Stomach (tissue), 9 donors: Measurements from ENCODE around the gene EPHB1. TPM values are rescaled to one million over a fixed set of nuclear protein-coding genes. Genes with fewer than 3 reads are reported as not detected.

Experiments
- DNase-seq, 2 donors: peaks; one replicate each; pipeline versions ENCODE4 v3.0.0 to v3.0.0-alpha.2; 2013 to 2019
- H3K27ac ChIP-seq, 5 donors: fragments of 200-600 bp in 4 of 5; sonication (generic) in 4 of 5; one replicate each; pipeline ENCODE4 v1.5.1; 2013 to 2019; ENCODE audit warnings: mild to moderate bottlenecking in 1 of 5, moderate library complexity in 1 of 5
- H3K27me3 ChIP-seq, 3 donors: fragments of 200-600 bp; sonication (generic); one replicate each; pipeline ENCODE4 v1.5.1; 2017 to 2019; ENCODE audit warnings: mixed run types in 1 of 3
- H3K36me3 ChIP-seq, 4 donors: fragments of 200-600 bp; sonication (generic); 1 replicate in 3 of 4; 2 replicates in 1 of 4; pipeline ENCODE4 v1.5.1; 2016 to 2019
- H3K4me1 ChIP-seq, 4 donors: fragments of 200-600 bp; sonication (generic); one replicate each; pipeline ENCODE4 v1.5.1; 2016 to 2019
- H3K4me3 ChIP-seq, 4 donors: fragments of 200-600 bp; sonication (generic) in 3 of 4; one replicate each; pipeline ENCODE4 v1.5.1; 2016 to 2019; ENCODE audit warnings: mild to moderate bottlenecking in 1 of 4
- H3K9me3 ChIP-seq, 4 donors: fragments of 200-600 bp; sonication (generic); one replicate each; pipeline ENCODE4 v1.5.1; 2016 to 2019
- CTCF ChIP-seq, 7 experiments: fragments of 450-650 bp in 4 of 7; fragments of 200-600 bp in 3 of 7; sonication (generic) in 3 of 7; IDR thresholded peaks; one replicate each; pipeline ENCODE4 v1.5.1; 2016 to 2019; ENCODE audit warnings: antibody characterized with exemption in 7 of 7, control low read depth in 2 of 7, mild to moderate bottlenecking in 1 of 7
- EP300 ChIP-seq: sonication (generic); formaldehyde crosslinking; IDR thresholded peaks from one replicate; pipeline ENCODE4 v1.6.1; 2017; ENCODE audit warnings: antibody characterized with exemption
- POLR2A ChIP-seq, 4 donors: fragments of 450-650 bp; IDR thresholded peaks; one replicate each; pipeline ENCODE4 v1.6.1; 2016; ENCODE audit warnings: antibody characterized with exemption in 4 of 4, control low read depth in 2 of 4, mild to moderate bottlenecking in 1 of 4, moderate library complexity in 1 of 4
- POLR2AphosphoS5 ChIP-seq, 3 donors: sonication (generic); formaldehyde crosslinking; IDR thresholded peaks; one replicate each; pipeline ENCODE4 v1.6.1; 2016; ENCODE audit warnings: antibody characterized with exemption in 3 of 3
- WGBS, 5 donors: extraction: QIAGEN DNeasy Blood & Tissue Kit in 3 of 5; methylation state at CpG; one replicate each; pipeline versions ENCODE4 v1.1.5 to v1.1.7; 2013 to 2018; 5-methylcytosine and 5-hydroxymethylcytosine counted together
- intact Hi-C: fragments of 100-400 bp; cut with DNase I; formaldehyde crosslinking; loops from one replicate; pipeline ENCODE4 v1.15.1; 2023; ENCODE audit warnings: low total_unique reads
- polyA plus RNA-seq, 3 donors: library from polyadenylated mRNA; stranded (reverse); fragments of 200-250 nt; gene quantifications; one replicate each; pipeline ENCODE4 v1.2.3, GENCODE V29; 2013
- total RNA-seq, 5 donors: library from RNA; depleted of rRNA; stranded (reverse); fragments of >200 nt; gene quantifications; one replicate each; pipeline versions ENCODE4 v1.1.0 to v1.2.3, GENCODE V29; 2014 to 2016
- donor health status: healthy with polysubstance abuse.
- donor health status: Bipolar disorder and iron deficiency.
- donor health status: healthy.

EPHB1 gene
- total and polyA plus RNA-seq, 8 donors, result 0.13 to 2.3 (median 1.0) TPM; not detected in 4

GRCh38 chr3:134923286-134923685 lies 128.2 kb downstream of the EPHB1 start:
- H3K9me3 ChIP-seq, result peaks cover 0 to 19% (median 8%) of the 10 kb centered on the region in 4 donors
- intact Hi-C loops, result no loop called here
- H3K36me3 ChIP-seq, result no peaks in the 10 kb centered on the region
- H3K27ac ChIP-seq, result no peak overlapping the region
- no peaks in the 10 kb centered on the region for H3K4me1 ChIP-seq
- WGBS, 5 donors, result 47 to 94% (median 66%) methylated on average over 1 of the region's 1 CpG
- no peak for TF ChIP-seq EP300
- no peak for TF ChIP-seq POLR2A (IDR thresholded peaks at IDR 0.05)
- no peak for TF ChIP-seq POLR2AphosphoS5 (IDR thresholded peaks at IDR 0.05)
- TF ChIP-seq CTCF (IDR thresholded peaks at IDR 0.05), result no peak
- no peak for DNase-seq
- H3K4me3 ChIP-seq, result no peak overlapping the region
- H3K27me3 ChIP-seq, result no peaks in the 10 kb centered on the region

- Histone ChIP-seq H3K27me3 (no peaks in the 10 kb centered on the region), H3K27ac (no peak overlapping the region), H3K36me3 (no peaks in the 10 kb centered on the region), H3K9me3 (peaks cover 0 to 19% (median 8%) of the 10 kb centered on the region in 4 donors), H3K4me3 (no peak overlapping the region), H3K4me1 (no peaks in the 10 kb centered on the region)
- TF ChIP-seq POLR2AphosphoS5 (IDR thresholded peaks at IDR 0.05) (no peak), CTCF (IDR thresholded peaks at IDR 0.05) (no peak), POLR2A (IDR thresholded peaks at IDR 0.05) (no peak), EP300 (no peak)
- 60 to 83% (median 67%) methylated on average over 1 of the region's 1 CpG for WGBS, 5 donors
- no peak for DNase-seq
- intact Hi-C loops, result no loop called here
Observed at GRCh38 chr3:134927599-134927998, 132.5 kb downstream of the EPHB1 start.

DNA sequence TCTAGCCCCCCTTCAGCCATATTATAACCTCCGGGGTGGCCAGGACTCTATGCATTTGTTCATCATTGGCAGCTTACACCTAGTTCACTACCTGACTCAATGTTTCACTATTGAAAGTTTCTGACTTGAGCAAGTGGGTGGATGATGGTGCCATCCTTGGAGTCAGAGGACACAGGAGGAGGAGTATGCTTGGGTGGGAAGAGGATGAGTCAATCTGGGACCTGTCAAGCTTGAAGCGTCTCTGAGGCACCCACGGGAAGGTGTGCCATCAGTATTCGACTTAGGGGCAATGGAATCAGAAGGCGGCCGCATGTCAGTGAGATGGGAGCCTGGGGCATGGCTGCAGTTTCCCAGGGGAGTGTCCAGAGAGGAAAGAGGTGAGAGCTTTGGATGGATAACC lies 133.3 kb downstream of the EPHB1 start:
- Histone ChIP-seq H3K4me1 (no peaks in the 10 kb centered on the region), H3K27ac (no peak overlapping the region), H3K4me3 (no peak overlapping the region), H3K27me3 (no peaks in the 10 kb centered on the region), H3K9me3 (peaks cover 0 to 17% (median 8%) of the 10 kb centered on the region in 4 donors), H3K36me3 (no peaks in the 10 kb centered on the region)
- intact Hi-C loops, result no loop called here
- WGBS, 5 donors, result 64 to 91% (median 85%) methylated on average over 6 of the region's 6 CpGs
- TF ChIP-seq EP300, result no peak
- DNase-seq, result no peak

GRCh38 chr3:134928819-134929218 lies 133.8 kb downstream of the EPHB1 start:
- no peak for TF ChIP-seq CTCF (IDR thresholded peaks at IDR 0.05)
- no peak for TF ChIP-seq POLR2A (IDR thresholded peaks at IDR 0.05)
- TF ChIP-seq POLR2AphosphoS5 (IDR thresholded peaks at IDR 0.05), result no peak
- no peak for TF ChIP-seq EP300
- Histone ChIP-seq H3K9me3 (peaks cover 0 to 13% (median 6%) of the 10 kb centered on the region in 4 donors), H3K27ac (no peak overlapping the region), H3K4me1 (no peaks in the 10 kb centered on the region), H3K36me3 (no peaks in the 10 kb centered on the region), H3K4me3 (no peak overlapping the region), H3K27me3 (no peaks in the 10 kb centered on the region)
- DNase-seq, result no peak
- WGBS, 5 donors, result 55 to 90% (median 78%) methylated on average over 3 of the region's 3 CpGs
- intact Hi-C loops, result no loop called here

DNA sequence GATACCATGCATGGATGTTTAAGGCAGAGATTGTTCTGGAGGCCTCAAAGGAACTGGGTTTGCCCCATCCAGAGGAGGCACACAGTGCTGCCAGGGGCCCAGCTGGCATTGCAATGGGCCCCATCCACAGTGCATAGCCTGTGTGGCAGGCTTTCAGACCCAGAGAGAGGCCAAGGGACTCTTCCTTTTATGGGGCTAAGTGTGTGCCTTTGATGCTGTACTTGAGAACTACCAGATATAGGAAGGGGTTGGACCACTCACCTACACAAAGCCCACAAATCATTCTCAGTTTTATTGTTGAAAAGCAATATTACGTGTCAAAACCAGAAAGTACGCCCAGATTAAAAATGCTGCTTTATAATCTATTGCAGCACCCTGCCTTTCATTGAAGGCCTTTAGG lies 134.9 kb downstream of the EPHB1 start:
- no peaks in the 10 kb centered on the region for H3K4me1 ChIP-seq
- H3K36me3 ChIP-seq, result no peaks in the 10 kb centered on the region
- 79 to 94% (median 88%) methylated on average over 2 of the region's 2 CpGs for WGBS, 5 donors
- intact Hi-C loops, result no loop called here
- no peak for DNase-seq
- H3K27ac ChIP-seq, result no peak overlapping the region
- H3K4me3 ChIP-seq, result no peak overlapping the region
- H3K27me3 ChIP-seq, result no peaks in the 10 kb centered on the region
- peaks cover 0 to 3% (median under 1%) of the 10 kb centered on the region in 4 donors for H3K9me3 ChIP-seq
- no peak for TF ChIP-seq EP300
- no peak for TF ChIP-seq POLR2AphosphoS5 (IDR thresholded peaks at IDR 0.05)
- TF ChIP-seq POLR2A (IDR thresholded peaks at IDR 0.05), result no peak
- no peak for TF ChIP-seq CTCF (IDR thresholded peaks at IDR 0.05)
